GM18519 (cell line): Measurements from ENCODE around the gene HERC4.
A peak's percentile ranks its signal among the peaks of the same experiment; 100 is the strongest.
"Not testable (repeated sequence)": the region's sequence is repeated elsewhere in the genome, so short reads cannot be mapped to it uniquely, and the experiment has no call there.

Source experiments
- ATAC-seq: cut with Tn5 transposase; IDR thresholded peaks from one replicate; pipeline ENCODE4 v1.9.1; 2021; ENCODE audit warnings: mild to moderate bottlenecking, moderate library complexity; ENCODE audit not compliant: unreplicated experiment, low FRiP score

The HERC4 gene

DNA sequence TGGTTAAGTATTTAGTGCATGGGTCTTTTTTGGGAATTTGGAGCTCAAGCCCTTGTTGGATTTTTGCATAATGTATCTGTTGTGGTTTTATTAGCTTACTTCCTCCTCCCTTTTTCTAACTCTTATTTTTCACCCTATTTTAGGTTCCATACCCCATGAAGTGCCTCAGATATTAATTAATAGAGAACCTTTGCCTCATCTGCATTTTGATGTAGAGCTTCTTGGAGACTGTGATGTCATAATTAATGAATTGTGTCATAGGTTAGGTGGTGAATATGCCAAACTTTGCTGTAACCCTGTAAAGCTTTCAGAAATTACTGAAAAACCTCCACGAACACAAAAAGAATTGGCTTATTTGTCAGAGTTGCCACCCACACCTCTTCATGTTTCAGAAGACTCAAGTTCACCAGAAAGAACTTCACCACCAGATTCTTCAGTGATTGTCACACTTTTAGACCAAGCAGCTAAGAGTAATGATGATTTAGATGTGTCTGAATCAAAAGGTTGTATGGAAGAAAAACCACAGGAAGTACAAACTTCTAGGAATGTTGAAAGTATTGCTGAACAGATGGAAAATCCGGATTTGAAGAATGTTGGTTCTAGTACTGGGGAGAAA is 162.6 kb downstream of the HERC4 start:
- ATAC-seq = no peak

DNA sequence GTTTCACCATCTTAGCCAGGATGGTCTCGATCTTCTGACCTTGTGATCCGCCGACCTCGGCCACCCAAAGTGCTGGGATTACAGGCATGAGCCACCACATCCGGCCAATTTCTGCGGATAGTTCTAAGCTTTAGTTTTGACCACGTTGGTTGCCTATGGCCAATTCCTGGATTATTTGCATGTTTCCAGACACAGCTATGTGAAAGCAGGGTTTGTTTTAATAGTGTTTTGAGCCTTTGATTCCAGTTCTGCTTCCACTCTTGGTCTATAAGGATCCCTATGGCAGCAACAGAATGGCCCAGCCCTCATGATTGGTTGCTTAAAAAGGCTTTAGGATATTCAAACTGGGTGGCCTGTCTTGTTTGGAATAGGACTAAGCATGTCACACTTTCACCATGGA is 171.5 kb downstream of the HERC4 start:
- ATAC-seq = no peak

DNA sequence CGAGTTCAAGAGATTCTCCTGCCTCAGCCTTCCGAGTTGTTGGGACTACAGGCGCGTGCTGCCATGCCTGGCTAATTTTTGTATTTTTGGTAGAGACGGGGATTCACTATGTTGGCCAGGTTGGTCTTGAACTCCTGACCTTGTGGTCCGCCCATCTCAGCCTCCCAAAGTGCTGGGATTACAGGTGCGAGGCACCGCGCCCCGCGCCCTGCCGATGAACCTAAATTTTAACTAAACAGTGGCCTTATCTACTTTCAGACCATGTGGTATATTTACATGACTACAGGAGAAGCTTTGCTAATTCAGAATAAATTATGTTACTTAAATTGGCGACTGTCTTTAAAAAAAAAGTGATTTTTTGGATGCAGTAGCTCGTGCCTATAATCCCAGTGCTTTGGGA is 181.4 kb downstream of the HERC4 start:
- no peak for ATAC-seq

DNA sequence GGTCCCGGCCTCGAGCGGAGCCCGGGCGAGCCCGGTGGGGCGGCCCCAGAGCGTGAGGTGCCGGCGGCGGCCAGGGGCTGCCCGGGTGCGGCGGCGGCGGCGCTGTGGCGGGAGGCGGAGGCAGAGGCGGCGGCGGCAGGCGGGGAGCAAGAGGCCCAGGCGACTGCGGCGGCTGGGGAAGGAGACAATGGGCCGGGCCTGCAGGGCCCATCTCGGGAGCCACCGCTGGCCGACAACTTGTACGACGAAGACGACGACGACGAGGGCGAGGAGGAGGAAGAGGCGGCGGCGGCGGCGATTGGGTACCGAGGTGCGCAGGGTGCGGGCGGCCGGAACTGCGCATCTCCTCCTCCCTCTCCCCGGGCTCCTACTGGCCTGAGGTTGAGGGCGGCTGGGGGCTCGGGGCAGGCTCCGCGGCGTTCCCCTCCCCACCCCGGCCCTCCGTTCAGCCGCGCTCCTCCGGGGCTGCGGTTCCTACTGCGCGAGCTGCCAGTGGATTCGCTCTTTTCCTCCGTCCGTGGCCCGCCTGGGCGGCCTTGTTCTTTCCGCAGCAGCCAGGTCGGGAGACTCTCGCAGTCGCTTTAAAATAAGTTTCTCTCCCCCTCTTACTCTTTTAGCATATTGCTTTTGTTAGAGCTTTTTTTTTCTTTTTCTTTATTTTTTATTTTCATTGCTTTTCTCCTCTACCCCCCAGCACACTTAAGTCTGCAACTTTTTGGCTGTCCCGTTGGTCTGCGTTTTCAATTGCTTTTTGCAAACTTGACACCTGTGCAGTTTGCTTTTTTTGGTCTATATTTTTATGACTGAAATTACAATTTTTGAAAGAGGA is 190.0 kb downstream of the HERC4 start:
- ATAC-seq = peak; percentile 40

DNA sequence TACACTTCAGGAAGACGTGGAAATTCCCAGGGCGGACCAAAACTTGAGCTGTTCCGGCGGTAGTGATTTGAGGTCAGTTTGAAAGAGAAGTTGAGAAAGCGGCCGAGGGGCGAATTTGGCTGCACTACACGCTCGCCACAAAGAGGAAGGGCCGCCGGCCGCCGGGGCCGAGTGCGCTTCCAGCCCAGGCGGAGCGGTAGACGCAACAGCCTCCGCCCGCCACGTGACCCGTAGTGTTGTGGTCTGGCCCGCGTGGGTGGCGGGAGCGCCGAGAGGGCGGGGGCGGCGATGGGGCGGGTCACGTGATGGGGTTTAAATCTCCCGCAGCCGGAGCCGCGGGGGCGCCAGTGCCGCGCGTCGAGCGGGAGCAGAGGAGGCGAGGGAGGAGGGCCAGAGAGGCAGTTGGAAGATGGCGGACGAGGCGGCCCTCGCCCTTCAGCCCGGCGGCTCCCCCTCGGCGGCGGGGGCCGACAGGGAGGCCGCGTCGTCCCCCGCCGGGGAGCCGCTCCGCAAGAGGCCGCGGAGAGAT is 190.7 kb downstream of the HERC4 start, which contains the start of gene SIRT1:
Gene SIRT1, plus strand, starts transcription at position 344 of the 529 bp plus-strand sequence. Its CDS starts 66 bp downstream, at position 410.
- ATAC-seq = peak; percentile 79

DNA sequence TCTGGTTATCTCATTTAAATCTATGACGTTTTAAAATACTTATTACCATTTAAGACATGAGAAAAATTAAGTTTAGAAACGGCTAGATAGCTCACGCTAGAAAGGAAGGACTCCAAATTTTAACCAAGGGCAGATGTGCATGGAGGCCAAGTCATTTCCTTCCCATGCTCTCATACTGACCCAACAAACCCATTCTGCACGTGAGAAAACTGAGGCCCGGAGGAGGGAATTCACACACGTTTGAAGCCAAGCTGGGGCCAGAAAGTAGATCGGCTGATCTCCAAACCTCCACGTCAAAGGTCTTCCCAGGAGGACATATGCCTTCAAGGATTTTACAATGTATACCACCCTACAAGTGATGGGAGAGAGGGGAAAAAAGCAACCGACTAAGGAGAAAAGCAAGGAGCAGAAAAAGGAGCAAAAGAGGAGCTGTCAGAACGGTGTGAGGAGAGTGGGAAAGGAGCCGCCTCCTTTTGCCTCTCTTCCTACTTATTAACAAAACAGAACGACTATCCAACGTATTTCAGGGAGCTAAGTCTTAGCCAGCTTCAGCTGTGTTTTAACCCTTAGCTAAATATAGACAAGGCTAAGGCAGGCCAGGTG is 191.3 kb downstream of the HERC4 start:
- no peak for ATAC-seq

DNA sequence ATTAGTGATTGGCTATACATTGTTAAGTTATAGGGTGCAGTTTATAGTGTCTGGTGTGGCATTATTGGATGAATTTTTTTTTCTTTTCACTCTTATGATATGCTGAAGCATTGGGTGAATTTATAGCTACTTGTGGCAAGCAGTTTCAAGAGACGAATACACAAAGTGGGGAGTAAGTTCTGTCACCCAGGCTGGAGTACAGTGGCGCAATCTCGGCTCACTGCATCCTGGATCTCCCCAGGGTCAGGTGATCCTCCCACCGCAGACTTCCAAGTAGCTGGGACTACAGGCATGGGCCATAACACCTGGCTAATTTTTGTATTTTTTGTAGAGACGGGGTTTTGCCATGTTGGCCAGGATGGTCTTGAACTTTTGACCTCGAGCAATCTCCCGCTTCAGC is 196.9 kb downstream of the HERC4 start:
- no peak for ATAC-seq

DNA sequence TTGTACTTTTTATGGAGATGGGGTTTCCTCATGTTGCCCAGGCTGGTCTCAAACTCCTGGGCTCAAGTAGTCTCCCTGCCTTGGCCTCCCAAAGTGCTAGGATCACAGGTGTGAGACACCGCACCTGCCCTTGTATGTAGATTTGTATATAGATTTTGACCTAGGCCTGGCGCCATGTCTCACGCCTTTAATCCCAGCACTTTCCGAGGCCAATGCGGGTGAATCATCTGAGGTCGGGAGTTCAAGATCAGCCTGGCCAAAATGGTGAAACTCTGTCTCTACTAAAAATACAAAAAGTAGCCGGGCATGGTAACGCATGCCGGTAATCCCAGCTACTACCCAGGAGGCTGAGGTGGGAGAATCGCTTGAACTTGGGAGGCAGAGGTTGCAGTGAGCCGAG is 197.7 kb downstream of the HERC4 start:
- ATAC-seq = not testable (repeated sequence)

DNA sequence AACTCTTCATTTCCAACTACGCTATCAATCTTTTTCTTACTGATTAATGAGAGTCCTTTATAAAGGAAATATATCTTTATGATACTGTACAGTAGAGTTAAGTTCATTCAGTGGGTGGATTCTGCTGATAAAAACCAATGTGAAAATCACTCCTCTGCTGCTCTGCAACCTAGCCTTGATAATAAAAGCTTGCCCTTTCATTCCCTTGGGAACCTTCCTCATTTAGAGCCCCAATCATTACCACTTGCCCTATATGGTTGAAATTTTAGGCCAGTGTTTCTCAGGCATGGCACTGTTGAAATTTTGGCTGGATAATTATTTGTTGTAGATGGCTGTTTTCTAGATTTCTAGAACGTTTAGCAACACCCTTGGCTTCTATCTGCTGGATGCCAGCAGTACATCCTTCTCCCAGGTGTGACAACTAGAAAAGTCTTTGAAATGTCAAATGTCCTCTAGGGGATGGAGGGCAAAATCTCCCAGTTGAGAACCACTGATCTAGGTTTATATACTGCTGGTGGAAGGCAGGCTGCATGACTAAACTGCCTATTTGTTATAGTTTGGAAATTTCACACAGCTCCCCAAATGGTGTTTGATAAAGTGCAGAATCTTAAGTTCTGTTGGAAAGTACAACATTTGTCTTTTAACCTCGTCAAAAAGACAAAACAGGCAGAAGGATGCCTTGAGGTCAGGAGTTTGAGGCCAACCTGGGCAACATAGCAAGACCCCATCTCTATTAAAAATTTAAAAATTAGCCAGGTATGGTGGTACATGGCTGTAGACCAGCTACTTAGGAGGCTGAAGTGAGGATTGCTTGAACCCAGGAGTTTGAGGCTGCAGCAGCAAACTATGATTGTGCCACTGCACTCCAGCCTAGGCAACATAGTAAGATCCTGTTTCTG is 199.5 kb downstream of the HERC4 start:
- no peak for ATAC-seq
